Brain microvascular endothelial cell (primary cell): Measurements from ENCODE around the gene HTT.

Source experiments
- DNase-seq: peaks from one replicate; pipeline ENCODE4 v3.0.0-alpha.2; 2020
- H3K27ac ChIP-seq: fragments of 250-450 bp; sonication (Bioruptor Pico); 2 replicates; pipeline ENCODE4 v1.5.1; 2020; ENCODE audit warnings: mild to moderate bottlenecking, moderate library complexity
- H3K27me3 ChIP-seq: fragments of 250-450 bp; sonication (Bioruptor Pico); replicated peaks from 2 replicates; pipeline ENCODE4 v1.5.1; 2020; ENCODE audit warnings: mild to moderate bottlenecking
- H3K36me3 ChIP-seq: fragments of 250-450 bp; sonication (Bioruptor Pico); replicated peaks from 2 replicates; pipeline ENCODE4 v1.5.1; 2020; ENCODE audit warnings: mild to moderate bottlenecking
- H3K4me3 ChIP-seq: 2 replicates; pipeline ENCODE4 v1.5.1; 2011; ENCODE audit warnings: low read depth, mild to moderate bottlenecking, control low read depth, low read length, moderate library complexity
- in situ Hi-C: cut with HindIII; loops from 2 replicates; pipeline ENCODE4 v1.10.0; 2017; ENCODE audit warnings: low sequenced_read_pairs, low pct_ligation_motif_present
- TF ChIP-seq, protein P1 (sequence below): IDR thresholded peaks from 2 replicates; pipeline ENCODE4 v1.5.1; 2011; ENCODE audit warnings: low read depth, mild to moderate bottlenecking, moderate library complexity, low read length, control low read depth, inconsistent platforms; ENCODE audit errors: missing control alignments

HTT gene

DNA sequence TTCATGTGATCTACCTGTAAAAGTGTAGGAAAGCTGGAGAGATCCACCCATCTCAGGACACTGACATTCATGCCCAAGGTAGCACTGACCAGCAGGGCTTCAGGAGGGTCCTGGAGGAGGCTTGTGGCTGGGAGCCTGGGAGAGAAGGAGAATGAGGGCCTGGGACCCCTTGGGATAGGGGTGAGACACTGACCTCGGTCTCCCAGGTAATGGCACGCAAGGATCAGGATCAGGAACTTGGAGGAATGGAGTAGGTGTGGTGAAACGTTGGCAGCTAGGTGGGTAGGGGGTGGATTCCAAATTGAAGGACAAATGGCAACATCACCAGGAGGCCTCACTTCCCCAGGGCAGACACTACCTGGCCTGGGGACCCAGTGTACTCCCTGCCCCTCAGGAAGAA lies 206.0 kb downstream of the HTT start:
- no peak for DNase-seq
- H3K27ac ChIP-seq, result no peak overlapping the region
- TF ChIP-seq, protein P1, sequence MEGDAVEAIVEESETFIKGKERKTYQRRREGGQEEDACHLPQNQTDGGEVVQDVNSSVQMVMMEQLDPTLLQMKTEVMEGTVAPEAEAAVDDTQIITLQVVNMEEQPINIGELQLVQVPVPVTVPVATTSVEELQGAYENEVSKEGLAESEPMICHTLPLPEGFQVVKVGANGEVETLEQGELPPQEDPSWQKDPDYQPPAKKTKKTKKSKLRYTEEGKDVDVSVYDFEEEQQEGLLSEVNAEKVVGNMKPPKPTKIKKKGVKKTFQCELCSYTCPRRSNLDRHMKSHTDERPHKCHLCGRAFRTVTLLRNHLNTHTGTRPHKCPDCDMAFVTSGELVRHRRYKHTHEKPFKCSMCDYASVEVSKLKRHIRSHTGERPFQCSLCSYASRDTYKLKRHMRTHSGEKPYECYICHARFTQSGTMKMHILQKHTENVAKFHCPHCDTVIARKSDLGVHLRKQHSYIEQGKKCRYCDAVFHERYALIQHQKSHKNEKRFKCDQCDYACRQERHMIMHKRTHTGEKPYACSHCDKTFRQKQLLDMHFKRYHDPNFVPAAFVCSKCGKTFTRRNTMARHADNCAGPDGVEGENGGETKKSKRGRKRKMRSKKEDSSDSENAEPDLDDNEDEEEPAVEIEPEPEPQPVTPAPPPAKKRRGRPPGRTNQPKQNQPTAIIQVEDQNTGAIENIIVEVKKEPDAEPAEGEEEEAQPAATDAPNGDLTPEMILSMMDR, result no peak
- no peak overlapping the region for H3K4me3 ChIP-seq
- H3K27me3 ChIP-seq, result no peaks in the 10 kb centered on the region
- in situ Hi-C loops, result no loop called here
- H3K36me3 ChIP-seq, result no peaks in the 10 kb centered on the region

DNA sequence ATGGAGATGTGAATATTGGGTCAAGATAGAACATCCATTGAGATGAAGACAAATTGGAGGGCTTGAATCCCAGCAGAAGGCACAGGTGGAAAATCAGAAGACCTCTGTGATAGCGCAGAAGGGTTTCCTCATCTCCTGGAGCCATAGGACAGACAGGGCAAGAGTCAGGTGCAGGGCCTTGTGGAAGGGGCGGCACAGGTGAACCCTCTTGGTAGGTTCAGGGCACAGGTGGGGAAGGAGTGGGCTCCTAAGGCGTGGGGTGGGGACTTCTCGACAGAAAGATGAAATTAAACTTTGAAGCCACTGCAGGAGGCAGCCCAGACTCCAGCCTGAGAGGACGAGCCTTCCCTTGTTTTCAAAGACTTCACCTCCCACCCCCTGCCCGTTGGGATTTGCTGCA lies 209.0 kb downstream of the HTT start:
- Histone ChIP-seq H3K27me3 (peaks cover 4% of the 10 kb centered on the region), H3K36me3 (no peaks in the 10 kb centered on the region), H3K27ac (no peak overlapping the region), H3K4me3 (no peak overlapping the region)
- in situ Hi-C loops, result no loop called here
- TF ChIP-seq, protein P1, result no peak
- no peak for DNase-seq

DNA sequence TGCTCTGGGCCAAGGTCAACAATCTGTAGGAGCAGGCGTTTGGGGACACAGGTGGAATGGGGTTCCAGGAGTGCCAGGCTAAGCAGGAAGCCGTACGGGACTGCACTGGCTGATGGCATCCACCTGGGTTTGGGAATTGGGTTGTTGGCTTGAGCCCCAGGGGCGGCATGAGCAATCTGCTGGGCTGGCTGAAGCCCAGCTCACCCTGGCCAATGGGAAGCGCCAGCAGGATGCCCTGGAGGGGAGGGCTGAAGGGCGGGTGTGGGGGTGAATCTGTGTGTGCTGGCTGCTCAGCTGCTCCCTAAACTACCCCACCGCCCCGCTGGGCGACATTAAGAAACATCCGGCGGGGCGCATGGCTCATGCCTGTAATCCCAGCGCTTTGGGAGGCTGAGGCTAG lies 209.4 kb downstream of the HTT start:
- TF ChIP-seq, protein P1, result no peak
- no peaks in the 10 kb centered on the region for H3K36me3 ChIP-seq
- no peak overlapping the region for H3K27ac ChIP-seq
- H3K27me3 ChIP-seq, result peaks cover 4% of the 10 kb centered on the region
- no peak overlapping the region for H3K4me3 ChIP-seq
- DNase-seq, result no peak
- in situ Hi-C loops, result no loop called here

DNA sequence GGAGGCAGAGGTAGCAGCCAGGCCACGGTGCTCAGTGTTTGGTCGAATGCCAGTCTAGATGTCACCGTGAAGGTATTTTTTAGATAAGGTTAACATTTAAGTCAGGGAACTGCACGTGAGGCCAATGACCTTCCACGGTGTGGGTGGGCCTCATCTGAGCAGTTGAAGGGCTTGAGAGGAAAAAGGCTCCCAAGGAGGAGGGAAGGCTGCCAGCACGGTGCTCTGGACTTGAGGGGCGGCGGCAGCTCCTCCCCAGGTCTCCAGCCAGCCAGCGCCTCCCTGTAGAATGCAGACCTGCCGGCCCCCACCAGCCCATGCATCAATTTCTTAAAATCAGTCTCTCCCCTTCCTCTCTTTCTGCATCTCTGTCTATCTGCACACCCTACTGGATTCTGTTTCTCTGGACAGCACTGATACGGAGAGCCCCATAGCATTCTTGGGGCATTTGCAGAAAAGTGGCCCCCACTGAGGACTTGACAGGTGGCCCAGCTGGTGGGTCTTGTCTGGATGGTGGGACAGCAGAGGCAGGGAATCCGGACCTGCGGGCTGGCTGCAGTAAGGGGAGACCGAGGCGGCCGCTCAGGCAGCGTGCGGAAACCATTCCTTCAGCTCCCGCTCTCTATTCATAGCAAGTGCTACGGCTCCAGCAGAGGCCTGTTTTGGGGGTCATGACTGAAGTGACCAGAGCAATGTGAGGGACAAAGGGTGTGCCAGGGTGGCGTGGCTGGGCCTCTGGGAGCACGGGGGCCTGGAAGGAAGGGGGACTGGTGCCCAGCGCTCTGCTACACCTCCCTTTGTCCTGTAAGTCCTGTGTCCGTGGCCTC lies 210.5 kb downstream of the HTT start:
- Histone ChIP-seq H3K4me3 (no peak overlapping the region), H3K36me3 (no peaks in the 10 kb centered on the region), H3K27ac (no peak overlapping the region), H3K27me3 (peaks cover 4% of the 10 kb centered on the region)
- in situ Hi-C loops, result no loop called here
- TF ChIP-seq, protein P1, result no peak
- DNase-seq, result no peak

DNA sequence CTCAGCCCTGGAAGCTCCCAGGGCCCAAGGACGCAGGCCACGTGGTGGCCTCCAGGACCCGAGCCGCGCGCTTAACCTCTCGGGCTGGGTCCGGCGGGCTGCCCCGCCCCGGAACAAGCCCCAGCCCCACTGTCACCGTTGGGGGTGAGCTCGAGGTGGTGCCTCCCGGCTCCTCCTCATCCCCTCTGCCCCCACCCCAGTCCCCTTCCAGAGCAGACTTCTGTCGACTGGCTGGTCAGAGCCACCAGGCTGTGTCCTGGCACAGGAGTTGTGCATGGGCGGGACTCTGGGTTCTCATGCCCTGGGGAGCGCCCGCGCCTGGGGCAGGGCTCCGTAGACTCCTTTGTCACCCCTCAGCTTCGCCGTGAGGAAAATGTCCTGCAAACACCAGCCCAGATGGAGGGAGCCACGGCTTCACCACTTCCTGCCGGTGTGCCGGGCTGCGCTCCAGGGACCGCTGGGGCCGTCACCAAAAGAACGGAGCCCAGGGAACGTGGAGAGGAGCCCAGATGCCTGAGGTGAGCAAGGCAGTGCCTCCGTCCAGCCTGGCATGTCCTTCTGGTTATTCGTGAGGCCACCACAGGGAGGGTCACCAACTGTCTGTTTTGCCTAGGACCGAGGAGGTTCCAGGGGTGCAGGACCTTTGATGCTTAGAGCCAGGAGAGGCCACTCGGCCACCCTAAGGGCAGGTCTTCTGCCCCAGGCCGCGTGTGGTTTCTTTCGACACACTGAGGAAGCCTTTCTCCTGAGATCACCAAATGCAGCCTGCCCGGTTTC lies 211.3 kb downstream of the HTT start:
- in situ Hi-C loops, result no loop called here
- Histone ChIP-seq H3K27ac (no peak overlapping the region), H3K4me3 (no peak overlapping the region), H3K27me3 (peaks cover 4% of the 10 kb centered on the region), H3K36me3 (no peaks in the 10 kb centered on the region)
- TF ChIP-seq, protein P1, result no peak
- no peak for DNase-seq
